ENCODE results near the gene RARG.

The RARG gene

GRCh38 chr12:53259891-53260290 is 27.9 kb upstream of the RARG start:
- no peaks in the 10 kb centered on the region for H3K27me3 ChIP-seq (ENCODE audit: insufficient read depth, low read length)
- no peak overlapping the region for H3K4me3 ChIP-seq (ENCODE audit: low read length)
- no peaks in the 10 kb centered on the region for H3K9me3 ChIP-seq (ENCODE audit: insufficient read depth, low read depth, low read length)
- peaks cover under 1% of the 10 kb centered on the region; the same call in 1 of the 2 replicates for H3K36me3 ChIP-seq (ENCODE audit: insufficient read depth, low read length)
- H3K9ac ChIP-seq (ENCODE audit: low read depth, low read length) = no peak overlapping the region
- no peak overlapping the region for H3K27ac ChIP-seq (ENCODE audit: low read depth, low read length)
- 93% methylated on average over 6 of the region's 6 CpGs for WGBS
- H3K4me1 ChIP-seq (ENCODE audit: insufficient read depth, low read length) = no peaks in the 10 kb centered on the region

- Histone ChIP-seq H3K27ac (ENCODE audit: low read depth, low read length) (no peak overlapping the region), H3K9ac (ENCODE audit: low read depth, low read length) (no peak overlapping the region), H3K9me3 (ENCODE audit: insufficient read depth, low read depth, low read length) (no peaks in the 10 kb centered on the region), H3K4me1 (ENCODE audit: insufficient read depth, low read length) (no peaks in the 10 kb centered on the region), H3K4me3 (ENCODE audit: low read length) (no peak overlapping the region), H3K36me3 (ENCODE audit: insufficient read depth, low read length) (peaks cover 8% of the 10 kb centered on the region; the same call in 1 of the 2 replicates), H3K27me3 (ENCODE audit: insufficient read depth, low read length) (no peaks in the 10 kb centered on the region)
- 86% methylated on average over 6 of the region's 7 CpGs for WGBS
Observed at GRCh38 chr12:53258541-53259539, 26.8 kb upstream of the RARG start.

- Histone ChIP-seq H3K27me3 (ENCODE audit: insufficient read depth, low read length) (no peaks in the 10 kb centered on the region), H3K27ac (ENCODE audit: low read depth, low read length) (no peak overlapping the region), H3K9me3 (ENCODE audit: insufficient read depth, low read depth, low read length) (no peaks in the 10 kb centered on the region), H3K4me1 (ENCODE audit: insufficient read depth, low read length) (peaks cover 4% of the 10 kb centered on the region; the same call in 1 of the 2 replicates), H3K9ac (ENCODE audit: low read depth, low read length) (no peak overlapping the region), H3K4me3 (ENCODE audit: low read length) (no peak overlapping the region), H3K36me3 (ENCODE audit: insufficient read depth, low read length) (peaks cover 11% of the 10 kb centered on the region; the same call in 1 of the 2 replicates)
- WGBS = 94% methylated on average over 2 of the region's 3 CpGs
Observed at GRCh38 chr12:53255996-53256395, 24.0 kb upstream of the RARG start.

GRCh38 chr12:53254816-53255545 is 23.0 kb upstream of the RARG start:
- Histone ChIP-seq H3K4me3 (ENCODE audit: low read length) (no peak overlapping the region), H3K27me3 (ENCODE audit: insufficient read depth, low read length) (no peaks in the 10 kb centered on the region), H3K9me3 (ENCODE audit: insufficient read depth, low read depth, low read length) (no peaks in the 10 kb centered on the region), H3K27ac (ENCODE audit: low read depth, low read length) (no peak overlapping the region), H3K9ac (ENCODE audit: low read depth, low read length) (no peak overlapping the region), H3K4me1 (ENCODE audit: insufficient read depth, low read length) (peaks cover 5% of the 10 kb centered on the region; the same call in 1 of the 2 replicates), H3K36me3 (ENCODE audit: insufficient read depth, low read length) (peaks cover 11% of the 10 kb centered on the region; the same call in 1 of the 2 replicates)
- 81% methylated on average over 1 of the region's 1 CpG for WGBS

- no peaks in the 10 kb centered on the region for H3K27me3 ChIP-seq (ENCODE audit: insufficient read depth, low read length)
- H3K27ac ChIP-seq (ENCODE audit: low read depth, low read length) = no peak overlapping the region
- H3K4me3 ChIP-seq (ENCODE audit: low read length) = no peak overlapping the region
- 95% methylated on average over 13 of the region's 13 CpGs for WGBS
- peaks cover 11% of the 10 kb centered on the region; the same call in 1 of the 2 replicates for H3K36me3 ChIP-seq (ENCODE audit: insufficient read depth, low read length)
- no peaks in the 10 kb centered on the region for H3K9me3 ChIP-seq (ENCODE audit: insufficient read depth, low read depth, low read length)
- H3K9ac ChIP-seq (ENCODE audit: low read depth, low read length) = no peak overlapping the region
- H3K4me1 ChIP-seq (ENCODE audit: insufficient read depth, low read length) = peaks cover 5% of the 10 kb centered on the region; the same call in 1 of the 2 replicates
Observed at GRCh38 chr12:53253298-53253697, 21.3 kb upstream of the RARG start.

GRCh38 chr12:53252349-53252916 is 20.4 kb upstream of the RARG start:
- Histone ChIP-seq H3K36me3 (ENCODE audit: insufficient read depth, low read length) (peaks cover 11% of the 10 kb centered on the region; the same call in 1 of the 2 replicates), H3K4me1 (ENCODE audit: insufficient read depth, low read length) (peaks cover 5% of the 10 kb centered on the region; the same call in 1 of the 2 replicates), H3K4me3 (ENCODE audit: low read length) (peak overlapping the region; percentile 95), H3K27ac (ENCODE audit: low read depth, low read length) (peak overlapping the region; percentile 76; the same call in 1 of the 2 replicates), H3K9ac (ENCODE audit: low read depth, low read length) (peak overlapping the region; percentile 83), H3K27me3 (ENCODE audit: insufficient read depth, low read length) (no peaks in the 10 kb centered on the region), H3K9me3 (ENCODE audit: insufficient read depth, low read depth, low read length) (no peaks in the 10 kb centered on the region)
- WGBS = 15% methylated on average over 19 of the region's 19 CpGs

- Histone ChIP-seq H3K4me3 (ENCODE audit: low read length) (peak overlapping the region; percentile 95), H3K9me3 (ENCODE audit: insufficient read depth, low read depth, low read length) (no peaks in the 10 kb centered on the region), H3K36me3 (ENCODE audit: insufficient read depth, low read length) (peaks cover 11% of the 10 kb centered on the region; the same call in 1 of the 2 replicates), H3K27me3 (ENCODE audit: insufficient read depth, low read length) (no peaks in the 10 kb centered on the region), H3K27ac (ENCODE audit: low read depth, low read length) (peak overlapping the region; percentile 83; the same call in 1 of the 2 replicates), H3K4me1 (ENCODE audit: insufficient read depth, low read length) (peaks cover 5% of the 10 kb centered on the region; the same call in 1 of the 2 replicates), H3K9ac (ENCODE audit: low read depth, low read length) (peak overlapping the region; percentile 83)
- under 1% methylated on average over 51 of the region's 51 CpGs for WGBS
Observed at GRCh38 chr12:53251477-53252348, 19.7 kb upstream of the RARG start.

GRCh38 chr12:53245286-53245685 is 13.3 kb upstream of the RARG start:
- H3K9me3 ChIP-seq (ENCODE audit: insufficient read depth, low read depth, low read length) = no peaks in the 10 kb centered on the region
- H3K9ac ChIP-seq (ENCODE audit: low read depth, low read length) = no peak overlapping the region
- no peak overlapping the region for H3K27ac ChIP-seq (ENCODE audit: low read depth, low read length)
- WGBS = 90% methylated on average over 3 of the region's 3 CpGs
- no peaks in the 10 kb centered on the region for H3K27me3 ChIP-seq (ENCODE audit: insufficient read depth, low read length)
- no peaks in the 10 kb centered on the region for H3K36me3 ChIP-seq (ENCODE audit: insufficient read depth, low read length)
- peaks cover 20% of the 10 kb centered on the region for H3K4me1 ChIP-seq (ENCODE audit: insufficient read depth, low read length)
- H3K4me3 ChIP-seq (ENCODE audit: low read length) = no peak overlapping the region

- Histone ChIP-seq H3K9me3 (ENCODE audit: insufficient read depth, low read depth, low read length) (no peaks in the 10 kb centered on the region), H3K9ac (ENCODE audit: low read depth, low read length) (no peak overlapping the region), H3K36me3 (ENCODE audit: insufficient read depth, low read length) (no peaks in the 10 kb centered on the region), H3K27me3 (ENCODE audit: insufficient read depth, low read length) (no peaks in the 10 kb centered on the region), H3K4me1 (ENCODE audit: insufficient read depth, low read length) (peaks cover 20% of the 10 kb centered on the region), H3K4me3 (ENCODE audit: low read length) (no peak overlapping the region), H3K27ac (ENCODE audit: low read depth, low read length) (no peak overlapping the region)
- 78% methylated on average over 1 of the region's 1 CpG for WGBS
Observed at GRCh38 chr12:53244337-53244736, 12.3 kb upstream of the RARG start.
